ENCODE data around the gene NUP93.

NUP93 gene

GRCh38 chr16:56729735-56730662 is at the start of gene NUP93:
Gene NUP93 (plus strand): TSS chr16:56730129. CDS start chr16:56748248, 18,119 bp downstream.
- peak; percentile 20 for DNase-seq

- DNase-seq: peak; percentile 7
Observed at GRCh38 chr16:56681939-56682702, 47.8 kb upstream of the NUP93 start, which contains the start of gene MT1X. Gene MT1X (plus strand): TSS chr16:56682470. CDS start chr16:56682541, 71 bp downstream.

- no peak for DNase-seq
Observed at GRCh38 chr16:56682703-56683397, 47.1 kb upstream of the NUP93 start.

GRCh38 chr16:56683424-56684172 is 46.3 kb upstream of the NUP93 start:
- no peak for DNase-seq

- no peak for DNase-seq
Observed at GRCh38 chr16:56684256-56684925, 45.5 kb upstream of the NUP93 start.

GRCh38 chr16:56684926-56685590 is 44.9 kb upstream of the NUP93 start:
- DNase-seq: no peak

- DNase-seq: no peak
Observed at GRCh38 chr16:56686758-56687157, 43.2 kb upstream of the NUP93 start.

- no peak for DNase-seq
Observed at GRCh38 chr16:56688762-56689161, 41.2 kb upstream of the NUP93 start.

GRCh38 chr16:56689171-56689570 is 40.8 kb upstream of the NUP93 start:
- no peak for DNase-seq

GRCh38 chr16:56690420-56691122 is 39.4 kb upstream of the NUP93 start:
- no peak for DNase-seq

GRCh38 chr16:56691885-56692284 is 38.0 kb upstream of the NUP93 start:
- no peak for DNase-seq

- DNase-seq: no peak
Observed at GRCh38 chr16:56695246-56695645, 34.7 kb upstream of the NUP93 start.

- DNase-seq: no peak
Observed at GRCh38 chr16:56697456-56698155, 32.3 kb upstream of the NUP93 start.

GRCh38 chr16:56700195-56700594 is 29.7 kb upstream of the NUP93 start:
- no peak for DNase-seq

- DNase-seq: no peak
Observed at GRCh38 chr16:56700631-56701030, 29.3 kb upstream of the NUP93 start.

GRCh38 chr16:56701534-56701933 is 28.4 kb upstream of the NUP93 start:
- DNase-seq: no peak

- no peak for DNase-seq
Observed at GRCh38 chr16:56702836-56703235, 27.1 kb upstream of the NUP93 start.

GRCh38 chr16:56708525-56709442 is 21.1 kb upstream of the NUP93 start:
- no peak for DNase-seq

Data from NCI-H187 treated with DMSO at 0.1 percent for 48 hours (cell line).